Stimulated activated CD8-positive, alpha-beta memory T cell treated with anti-CD3 and anti-CD28 coated beads, Interleukin-12 subunit alpha, Interleukin-12 subunit beta, amount 100 ng/mL, for 24 hours (primary cell): ENCODE measurements around the gene HIVEP3.

Experiments used
- DNase-seq: peaks from one replicate; pipeline ENCODE4 v3.0.0-alpha.2; 2020; ENCODE audit errors: extremely low read depth

HIVEP3 gene

DNA sequence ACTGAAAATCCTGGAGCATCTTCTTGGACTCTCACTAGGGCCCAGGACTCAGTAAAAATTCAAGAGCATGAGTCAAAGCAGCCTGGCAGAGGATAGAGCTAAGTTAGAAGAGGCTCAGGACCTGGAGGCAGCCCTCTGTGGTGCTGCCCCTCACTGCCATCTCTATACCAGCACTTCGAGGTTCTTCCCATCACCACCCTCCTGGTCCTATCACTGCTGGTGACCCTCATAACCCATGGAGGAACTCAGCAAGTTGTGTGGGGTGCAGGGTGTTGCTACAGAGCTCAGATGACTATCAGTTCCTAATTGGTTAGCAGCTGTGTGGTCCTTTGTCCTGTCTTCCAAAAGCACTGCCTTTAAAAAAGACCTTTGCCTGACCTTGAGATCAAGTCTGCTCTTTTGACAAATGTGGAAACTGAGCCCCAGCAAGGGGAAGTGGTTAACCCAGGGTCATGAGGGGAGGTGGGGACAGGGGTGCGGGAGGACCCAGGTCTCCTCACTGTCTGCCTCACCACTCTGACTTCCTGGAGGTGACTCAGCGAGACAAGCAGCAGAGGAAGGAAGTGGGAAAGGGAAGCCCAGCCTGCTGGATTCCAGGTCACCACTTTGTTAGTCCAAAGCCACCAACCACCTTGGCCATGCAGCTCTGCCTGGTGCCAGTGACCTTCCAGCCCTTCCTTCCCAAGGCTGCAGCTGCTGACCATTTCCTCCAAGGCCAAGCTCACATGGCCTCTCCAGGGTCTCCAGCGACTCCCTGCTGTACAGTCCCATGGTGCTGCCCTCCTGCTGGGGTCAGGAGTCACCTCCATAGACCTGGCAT is 234.8 kb downstream of the HIVEP3 start:
- DNase-seq, result no peak

DNA sequence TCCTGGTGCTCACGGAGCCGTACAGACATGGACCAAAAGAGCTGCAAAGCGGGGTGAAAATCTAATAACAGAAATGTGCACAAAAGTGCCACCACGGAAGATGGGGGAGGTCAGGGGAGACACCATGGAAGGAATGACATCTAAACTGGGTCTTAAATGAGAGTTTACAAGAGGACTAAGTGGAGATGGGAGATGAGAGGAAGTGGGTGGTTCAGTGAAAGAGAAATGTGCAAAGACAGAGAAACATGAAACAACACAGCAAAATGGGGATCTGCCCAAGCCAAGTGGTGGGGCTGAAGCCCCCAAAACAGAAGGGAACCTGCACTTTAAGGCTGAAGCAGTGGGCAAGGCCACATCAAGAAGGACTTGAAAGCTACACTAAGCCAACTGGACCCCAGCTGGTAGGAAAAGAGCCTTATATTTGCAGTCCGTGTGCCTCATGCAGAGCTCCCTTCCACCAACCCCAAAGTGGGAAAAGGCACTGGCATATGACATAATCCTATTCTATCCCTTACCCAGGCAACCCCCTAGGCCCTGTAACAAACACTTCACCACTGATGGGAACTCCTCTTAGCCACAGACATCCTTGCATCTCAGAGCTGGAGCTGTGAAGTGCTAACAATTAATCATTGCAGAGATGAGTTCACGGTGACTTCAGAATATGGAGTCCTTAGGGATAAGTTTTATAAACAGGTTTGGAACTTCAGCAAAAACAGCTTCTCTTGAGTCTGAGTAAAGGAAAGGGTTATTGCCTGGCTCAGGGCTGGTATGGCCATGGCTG is 235.7 kb downstream of the HIVEP3 start:
- no peak for DNase-seq

DNA sequence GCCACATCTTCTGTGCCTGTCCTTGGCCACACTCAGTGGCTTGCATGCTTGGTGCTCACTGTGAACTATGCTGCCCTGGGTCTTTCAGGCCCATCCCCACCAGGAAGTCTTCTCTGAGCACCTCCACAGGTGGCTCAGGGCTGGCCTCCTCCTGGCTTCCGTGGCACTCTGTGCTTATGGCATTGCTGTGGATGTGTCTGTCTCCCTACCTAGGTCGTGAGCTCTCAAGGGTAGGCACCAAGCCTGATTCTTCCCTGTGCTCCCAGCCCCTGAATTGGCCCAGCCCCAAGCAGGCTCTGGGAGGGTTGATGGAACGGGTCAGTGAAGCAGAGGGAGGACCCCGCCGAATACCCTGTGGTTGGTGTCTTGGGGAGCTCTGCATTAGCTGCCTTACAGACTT is 236.6 kb downstream of the HIVEP3 start:
- DNase-seq, result no peak

DNA sequence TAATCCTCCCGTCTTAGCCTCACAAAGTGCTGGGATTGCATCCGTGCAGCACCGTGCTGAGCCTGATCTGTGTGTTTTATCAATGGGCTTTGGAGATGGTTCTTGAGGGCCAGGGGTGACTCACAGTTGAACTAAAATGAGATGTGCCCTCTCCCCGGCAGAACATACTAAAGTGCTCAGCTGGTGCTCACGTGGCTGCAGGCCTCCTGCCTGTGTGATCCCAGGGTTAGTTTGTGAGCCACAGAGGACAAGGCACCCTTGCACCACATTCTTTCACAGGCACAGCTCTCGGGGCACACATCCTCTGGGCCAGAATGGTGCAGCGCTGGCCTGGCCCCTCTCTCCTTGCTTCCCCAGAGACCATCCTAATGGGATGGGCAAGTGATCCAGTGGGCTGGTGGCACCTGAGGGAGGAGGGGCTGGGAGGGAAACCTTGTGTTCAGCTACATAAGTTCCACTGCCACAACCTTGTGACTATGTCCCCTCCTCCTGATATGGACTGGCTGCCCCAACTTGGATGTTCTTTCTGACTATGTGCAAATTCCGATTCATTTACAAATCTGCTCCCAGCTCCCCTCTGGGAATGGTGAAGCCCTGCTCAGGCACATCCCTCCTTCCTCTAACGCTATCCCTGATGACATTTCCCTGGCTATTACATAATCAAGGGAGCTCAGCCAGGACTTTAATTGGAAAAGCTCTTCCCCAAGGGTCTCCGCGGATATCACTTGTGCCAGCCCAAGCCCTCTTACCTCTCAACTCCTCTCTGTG is 237.2 kb downstream of the HIVEP3 start:
- DNase-seq, result no peak

DNA sequence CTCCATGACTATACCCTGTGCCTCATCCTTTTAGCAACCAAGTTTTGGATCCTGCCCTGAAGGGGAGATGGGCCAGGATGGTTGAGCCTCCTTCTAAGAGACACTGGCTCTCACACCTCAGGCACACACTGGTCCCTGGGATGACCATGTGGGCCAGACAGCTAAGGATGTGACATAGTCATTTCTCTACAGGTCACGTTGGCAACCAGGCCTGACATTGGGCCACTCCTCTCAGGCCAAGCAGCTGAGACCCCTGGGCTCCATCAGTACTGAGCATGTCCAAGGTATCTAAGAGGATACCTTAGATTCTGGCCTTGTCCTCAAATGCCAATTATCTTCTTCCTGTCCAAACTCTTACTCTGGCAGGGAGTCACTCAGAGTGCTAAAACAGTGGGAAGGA is 238.7 kb downstream of the HIVEP3 start:
- no peak for DNase-seq

DNA sequence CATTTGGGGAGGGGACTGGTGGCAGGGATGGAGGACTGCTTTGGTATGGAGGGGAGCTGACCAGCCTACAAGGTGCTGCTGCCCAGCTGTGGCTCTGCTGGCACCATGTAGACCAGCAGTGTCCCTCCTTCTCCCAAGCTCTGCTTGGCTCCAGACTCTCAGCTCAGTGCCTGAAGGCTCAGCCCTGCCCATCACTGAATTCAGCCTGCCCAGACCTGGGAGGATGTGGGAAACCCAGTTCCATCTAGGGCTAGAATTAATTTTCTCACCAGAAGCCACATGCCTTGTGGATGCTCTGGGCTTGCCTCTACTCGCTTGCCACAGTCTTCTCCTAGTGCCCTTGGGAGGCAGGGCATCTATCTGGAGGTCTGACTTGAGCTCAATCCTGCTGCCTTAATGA is 239.2 kb downstream of the HIVEP3 start:
- no peak for DNase-seq

DNA sequence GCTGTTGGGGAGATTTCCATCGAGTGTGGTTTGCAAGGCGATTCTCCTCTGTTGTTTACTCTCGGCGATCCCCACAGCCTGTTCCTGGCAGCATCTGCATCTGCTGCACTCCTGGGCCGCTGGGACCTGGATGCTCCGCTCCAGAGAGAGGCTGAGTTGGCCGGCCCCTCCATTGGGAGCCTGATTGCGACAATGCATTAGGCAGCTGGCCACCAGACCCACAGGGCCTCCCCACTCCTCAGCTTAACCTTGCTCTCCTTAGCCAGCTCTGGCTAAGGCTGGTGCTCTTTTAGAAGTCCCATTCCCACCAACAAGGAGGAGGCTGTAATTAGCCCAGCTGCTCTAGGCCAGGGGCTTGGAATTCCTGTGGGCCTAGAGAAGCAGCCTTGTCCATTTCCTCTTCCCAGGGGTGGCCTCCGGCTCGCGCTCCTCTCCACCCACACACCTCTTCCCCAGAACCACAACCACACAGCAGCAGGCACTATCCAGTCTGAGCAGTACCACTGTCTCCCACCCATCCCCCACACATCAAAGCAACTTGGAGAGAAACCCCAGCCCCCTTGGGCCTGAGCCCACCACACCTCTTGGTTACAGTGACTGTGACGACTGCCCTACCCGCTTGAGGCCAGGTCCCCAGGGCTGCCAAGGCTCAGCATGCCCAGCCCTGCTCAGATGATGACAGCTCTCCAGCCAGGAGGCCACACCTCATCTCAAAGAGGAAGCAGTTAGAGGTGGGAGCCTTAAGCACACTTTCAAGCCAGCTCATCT is 240.4 kb downstream of the HIVEP3 start:
- DNase-seq, result no peak

GRCh38 chr1:41677620-41678019 is 241.1 kb downstream of the HIVEP3 start:
- DNase-seq, result no peak

DNA sequence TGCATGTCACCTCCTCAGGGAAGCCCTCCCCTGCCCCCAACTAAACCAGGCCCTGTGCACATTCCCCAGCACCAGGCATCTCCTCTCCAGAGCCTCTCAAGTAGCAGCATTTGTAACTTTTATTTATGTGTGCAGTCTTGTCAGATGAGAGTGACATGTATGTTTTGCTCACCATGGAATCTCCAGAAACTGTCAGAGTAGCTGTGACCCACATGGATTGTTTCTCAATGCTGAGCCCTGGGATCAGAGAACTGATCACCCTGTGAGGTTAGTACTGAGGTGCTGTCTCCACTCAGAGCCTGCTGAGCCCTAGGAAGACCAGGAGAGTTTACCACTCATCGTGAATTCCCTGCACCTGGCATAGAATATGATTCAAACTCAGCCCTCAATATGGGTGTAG is 243.3 kb downstream of the HIVEP3 start:
- no peak for DNase-seq

DNA sequence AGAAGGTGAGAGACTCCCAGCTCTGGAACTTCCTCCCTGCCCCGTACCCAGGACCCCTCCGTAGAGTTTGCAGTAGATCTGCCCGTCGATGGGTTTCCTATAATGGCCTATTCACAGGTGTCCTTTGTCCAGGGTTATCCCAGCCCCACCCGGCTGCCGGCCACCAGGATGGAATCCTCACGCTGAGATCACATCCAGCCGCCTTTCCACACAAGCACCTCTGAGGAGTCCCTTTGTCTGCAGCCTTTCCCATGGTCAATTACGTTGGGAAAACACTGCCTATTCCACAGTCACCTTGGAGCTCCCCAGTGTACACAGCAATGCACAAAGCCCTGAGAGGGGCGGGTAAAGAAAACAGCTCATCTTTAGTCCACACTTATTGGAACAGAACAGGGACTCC is 244.2 kb downstream of the HIVEP3 start:
- DNase-seq, result no peak

- DNase-seq, result no peak
These were observed 244.9 kb downstream of the HIVEP3 start for GRCh38 chr1:41673806-41674205.

DNA sequence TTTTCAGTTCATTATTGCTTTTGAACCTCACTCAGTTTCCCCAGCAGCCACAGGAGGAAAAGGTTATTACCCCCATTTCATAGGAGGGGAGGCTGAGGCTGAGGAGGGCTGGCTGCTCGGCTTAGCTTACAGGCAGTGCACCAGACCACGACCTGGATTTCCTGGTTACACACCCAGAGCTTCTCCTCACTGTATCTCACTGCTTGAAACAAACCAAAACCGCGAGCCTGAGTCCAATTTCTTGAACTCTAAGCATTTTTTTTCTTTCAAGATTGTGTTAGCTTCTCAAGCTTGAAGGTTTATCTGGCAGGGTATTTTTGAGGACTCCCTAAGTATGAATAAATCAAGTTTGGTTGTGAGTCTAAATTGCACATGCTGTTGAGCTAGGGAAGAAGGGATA is 245.3 kb downstream of the HIVEP3 start:
- no peak for DNase-seq

GRCh38 chr1:41672641-41673361 is 245.9 kb downstream of the HIVEP3 start:
- no peak for DNase-seq

DNA sequence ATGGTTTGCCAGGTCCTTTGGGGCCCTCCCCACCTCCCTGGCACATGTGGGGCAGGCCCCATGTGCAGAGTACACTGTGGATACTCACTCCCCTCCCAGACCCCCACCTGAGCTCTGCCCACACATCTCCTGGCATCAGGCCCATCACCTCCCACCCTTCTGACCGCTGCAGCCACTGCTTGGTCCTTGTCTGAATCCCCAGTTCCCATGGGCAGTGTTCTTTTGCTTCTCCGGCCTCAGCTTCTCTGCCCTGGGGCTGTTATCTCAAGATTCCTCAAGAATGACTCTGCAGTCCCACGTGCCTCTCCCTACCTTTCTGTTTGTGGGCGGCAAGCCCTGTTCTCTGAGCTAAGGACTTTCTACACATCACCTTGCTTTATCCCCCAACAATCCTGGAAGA is 246.5 kb downstream of the HIVEP3 start:
- DNase-seq, result no peak

DNA sequence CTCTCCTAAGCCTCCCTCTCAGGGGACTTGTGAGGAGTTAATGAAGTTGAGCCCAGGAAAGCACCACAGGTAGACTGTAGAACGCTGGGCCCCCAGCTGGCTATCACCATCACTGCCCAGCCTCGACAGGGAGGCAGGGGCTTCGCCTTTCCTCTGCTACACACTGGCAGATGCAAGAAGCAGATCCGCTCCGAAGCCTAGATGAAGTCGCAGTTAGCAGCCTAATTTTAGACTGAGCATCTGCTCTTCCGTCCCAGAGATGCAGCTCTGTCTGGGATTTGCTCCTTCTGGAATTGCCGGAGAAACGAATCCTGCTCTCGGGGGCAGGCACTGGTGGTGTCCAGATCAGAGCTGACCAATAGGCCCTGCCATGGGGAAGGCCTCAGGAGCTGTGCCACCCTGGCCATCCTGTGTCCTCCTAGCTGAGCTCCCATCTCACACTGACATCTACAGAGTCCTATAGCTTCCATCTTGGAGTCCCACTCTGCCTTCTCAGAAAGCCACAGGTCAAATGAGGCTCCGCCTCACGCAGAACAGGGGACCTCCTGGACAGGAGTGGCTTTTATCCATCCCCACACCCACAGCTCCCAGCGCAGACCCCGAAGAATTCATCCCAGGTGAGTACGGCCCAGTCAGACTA is 247.5 kb downstream of the HIVEP3 start:
- no peak for DNase-seq

GRCh38 chr1:41670217-41670957 is 248.3 kb downstream of the HIVEP3 start:
- no peak for DNase-seq

DNA sequence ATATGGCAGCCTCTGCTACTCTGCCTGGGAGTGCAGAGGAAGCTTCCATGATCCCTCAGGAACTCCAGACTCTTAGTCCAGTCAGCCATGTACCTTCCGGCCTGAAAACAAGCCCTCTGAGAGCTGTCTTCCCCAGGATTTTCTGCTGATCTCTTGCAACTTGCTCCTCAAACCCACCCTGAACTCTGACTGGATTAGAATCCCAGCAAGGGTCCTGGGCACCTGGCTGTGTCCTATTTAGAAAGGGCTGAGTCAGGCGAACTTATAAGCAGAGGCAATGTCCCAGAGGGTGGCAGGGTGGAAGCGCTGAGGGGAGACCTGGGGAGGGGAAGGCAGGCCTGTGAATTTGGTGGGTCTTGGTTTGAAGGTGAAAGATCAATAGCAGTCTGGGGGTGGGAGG is 249.8 kb downstream of the HIVEP3 start:
- no peak for DNase-seq

DNA sequence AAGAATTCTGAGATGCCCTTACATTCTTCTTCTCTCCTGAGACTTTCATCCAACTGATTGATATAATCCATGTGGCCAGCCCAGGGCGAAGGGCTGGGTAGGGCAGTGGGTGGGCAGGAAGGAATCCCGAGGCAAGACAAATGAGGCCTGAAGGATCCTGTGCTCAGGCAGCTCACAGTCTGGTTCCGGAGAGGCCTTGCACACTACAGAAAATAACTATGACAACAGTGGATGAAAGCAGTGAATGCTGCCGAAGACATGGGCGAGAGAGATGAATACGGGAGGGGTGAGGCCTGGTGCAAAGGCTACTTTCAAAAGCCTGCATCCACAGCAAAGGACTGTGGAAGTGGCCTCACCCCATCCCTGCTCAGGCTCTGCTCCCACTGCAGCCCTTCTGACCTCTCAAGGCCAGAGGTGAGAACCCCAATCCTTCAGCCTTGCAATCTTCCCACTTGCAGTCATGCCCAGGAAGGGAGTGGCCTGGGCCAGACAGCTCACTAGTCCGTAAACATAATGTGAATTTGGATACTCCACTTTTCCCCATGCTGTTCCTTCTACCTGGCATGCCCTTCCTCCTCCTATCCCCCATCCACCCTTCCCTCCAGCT is 250.6 kb downstream of the HIVEP3 start:
- no peak for DNase-seq

GRCh38 chr1:41666981-41667631 is 251.6 kb downstream of the HIVEP3 start:
- DNase-seq, result no peak
